HuH-7 (cell line): ENCODE results near the gene CES3.

Source experiments
- DNase-seq: peaks from one replicate; pipeline ENCODE4 v3.0.0; 2011; ENCODE audit warnings: low spot score

Gene CES3

GRCh38 chr16:66961065-66961744 is at the start of gene CES3:
Gene CES3, plus strand, starts transcription at chr16:66961266. Its CDS starts 42 bp downstream, at chr16:66961308.
- peak; percentile 88 for DNase-seq

- DNase-seq, result no peak
Observed at GRCh38 chr16:66911801-66912200, 49.3 kb upstream of the CES3 start.

- DNase-seq, result no peak
Observed at GRCh38 chr16:66913081-66913480, 48.0 kb upstream of the CES3 start.

GRCh38 chr16:66913711-66914110 is 47.4 kb upstream of the CES3 start:
- no peak for DNase-seq

GRCh38 chr16:66914541-66914940 is 46.5 kb upstream of the CES3 start:
- DNase-seq, result no peak

GRCh38 chr16:66915041-66915440 is 46.0 kb upstream of the CES3 start:
- DNase-seq, result no peak

GRCh38 chr16:66916518-66916917 is 44.5 kb upstream of the CES3 start:
- no peak for DNase-seq

GRCh38 chr16:66917741-66918140 is 43.3 kb upstream of the CES3 start:
- DNase-seq, result no peak

- DNase-seq, result no peak
Observed at GRCh38 chr16:66918355-66918754, 42.7 kb upstream of the CES3 start.

GRCh38 chr16:66918803-66919568 is 42.1 kb upstream of the CES3 start, which contains the start of gene CDH16:
Gene CDH16, minus strand, starts transcription at chr16:66918885. Its CDS starts 820 bp downstream, at chr16:66918065.
- DNase-seq, result no peak

GRCh38 chr16:66919569-66920298 is 41.3 kb upstream of the CES3 start:
- DNase-seq, result no peak

- DNase-seq, result no peak
Observed at GRCh38 chr16:66920299-66920590, 40.8 kb upstream of the CES3 start.

- no peak for DNase-seq
Observed at GRCh38 chr16:66920924-66921680, 40.0 kb upstream of the CES3 start.

GRCh38 chr16:66921729-66922450 is 39.2 kb upstream of the CES3 start:
- no peak for DNase-seq

- no peak for DNase-seq
Observed at GRCh38 chr16:66923247-66923731, 37.8 kb upstream of the CES3 start.

GRCh38 chr16:66923866-66924265 is 37.2 kb upstream of the CES3 start:
- no peak for DNase-seq

GRCh38 chr16:66924527-66925321 is 36.3 kb upstream of the CES3 start:
- peak; percentile 91 for DNase-seq

GRCh38 chr16:66925322-66925840 is 35.7 kb upstream of the CES3 start, which contains the start of gene RRAD:
Gene RRAD, minus strand, starts transcription at chr16:66925535. Its CDS starts 356 bp downstream, at chr16:66925179.
- no peak for DNase-seq

- no peak for DNase-seq
Observed at GRCh38 chr16:66926171-66926947, 34.7 kb upstream of the CES3 start.
